Measurements from ENCODE around the gene LPAR6. TPM values are rescaled to one million over a fixed set of nuclear protein-coding genes. Genes with fewer than 3 reads are reported as not detected.

The LPAR6 gene
- total RNA-seq, 1 donor from 2014 or later: 11.5 TPM

GRCh38 chr13:48400090-48400694 lies 12.7 kb downstream of the LPAR6 start:
- H3K4me3 ChIP-seq: no peak overlapping the region
- peak overlapping the region; percentile 86 for H3K27ac ChIP-seq (replicated peaks)
- H3K4me1 ChIP-seq: peaks cover 65% of the 10 kb centered on the region
- DNase-seq: no peak
- H3K9me3 ChIP-seq (replicated peaks): peaks cover 9% of the 10 kb centered on the region
- H3K27me3 ChIP-seq (ENCODE audit: low read depth): no peaks in the 10 kb centered on the region
- TF ChIP-seq, protein P1, sequence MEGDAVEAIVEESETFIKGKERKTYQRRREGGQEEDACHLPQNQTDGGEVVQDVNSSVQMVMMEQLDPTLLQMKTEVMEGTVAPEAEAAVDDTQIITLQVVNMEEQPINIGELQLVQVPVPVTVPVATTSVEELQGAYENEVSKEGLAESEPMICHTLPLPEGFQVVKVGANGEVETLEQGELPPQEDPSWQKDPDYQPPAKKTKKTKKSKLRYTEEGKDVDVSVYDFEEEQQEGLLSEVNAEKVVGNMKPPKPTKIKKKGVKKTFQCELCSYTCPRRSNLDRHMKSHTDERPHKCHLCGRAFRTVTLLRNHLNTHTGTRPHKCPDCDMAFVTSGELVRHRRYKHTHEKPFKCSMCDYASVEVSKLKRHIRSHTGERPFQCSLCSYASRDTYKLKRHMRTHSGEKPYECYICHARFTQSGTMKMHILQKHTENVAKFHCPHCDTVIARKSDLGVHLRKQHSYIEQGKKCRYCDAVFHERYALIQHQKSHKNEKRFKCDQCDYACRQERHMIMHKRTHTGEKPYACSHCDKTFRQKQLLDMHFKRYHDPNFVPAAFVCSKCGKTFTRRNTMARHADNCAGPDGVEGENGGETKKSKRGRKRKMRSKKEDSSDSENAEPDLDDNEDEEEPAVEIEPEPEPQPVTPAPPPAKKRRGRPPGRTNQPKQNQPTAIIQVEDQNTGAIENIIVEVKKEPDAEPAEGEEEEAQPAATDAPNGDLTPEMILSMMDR (IDR thresholded peaks at IDR 0.05; ENCODE audit: borderline replicate concordance): no peak
- intact Hi-C loops (cut with micrococcal nuclease): loop anchor here (10.0 kb wide), 1 partner anchor 175 kb away; no protein-coding TSS in a partner anchor
- H3K36me3 ChIP-seq: peaks cover 8% of the 10 kb centered on the region

DNA sequence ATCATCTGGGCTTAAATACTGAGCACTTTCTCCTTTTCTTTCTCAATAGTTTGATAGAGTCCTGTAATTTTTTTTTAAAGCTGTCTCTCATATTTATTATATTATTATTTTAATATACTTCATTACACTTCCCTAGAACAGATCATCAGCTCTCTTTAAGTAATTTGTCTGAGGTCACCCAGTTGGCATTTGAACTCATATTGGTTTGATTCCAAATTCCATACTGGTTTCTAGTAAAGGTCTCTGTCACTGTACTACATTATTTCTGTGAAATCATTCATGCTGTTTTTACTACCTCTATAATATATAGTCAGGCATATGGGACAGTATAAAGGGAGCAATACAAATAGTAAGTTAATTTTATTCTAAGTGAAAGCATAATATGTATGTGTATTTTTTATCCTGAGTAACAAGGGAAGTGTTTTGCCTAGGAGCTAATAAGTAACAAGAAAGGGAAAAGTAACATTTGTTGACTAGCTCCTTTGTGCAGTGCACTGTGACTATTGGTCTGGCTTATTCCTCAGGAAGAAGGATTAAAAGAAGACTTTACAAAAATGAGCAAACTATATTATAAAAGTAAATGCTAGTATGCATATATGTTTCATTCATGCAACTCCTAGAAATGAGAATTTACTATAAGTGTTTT lies 14.3 kb downstream of the LPAR6 start:
- intact Hi-C loops (cut with micrococcal nuclease): no loop called here
- H3K27ac ChIP-seq (replicated peaks): peak overlapping the region; percentile 86
- H3K36me3 ChIP-seq: peaks cover 23% of the 10 kb centered on the region
- no peak overlapping the region for H3K4me3 ChIP-seq
- H3K9me3 ChIP-seq (replicated peaks): peaks cover 9% of the 10 kb centered on the region
- H3K4me1 ChIP-seq: peaks cover 55% of the 10 kb centered on the region
- no peak for DNase-seq
- no peaks in the 10 kb centered on the region for H3K27me3 ChIP-seq (ENCODE audit: low read depth)
- TF ChIP-seq, protein P1 (IDR thresholded peaks at IDR 0.05; ENCODE audit: borderline replicate concordance): no peak

- intact Hi-C loops (cut with micrococcal nuclease): no loop called here
- Histone ChIP-seq H3K27me3 (ENCODE audit: low read depth) (no peaks in the 10 kb centered on the region), H3K4me1 (peaks cover 55% of the 10 kb centered on the region), H3K4me3 (no peak overlapping the region), H3K36me3 (peaks cover 28% of the 10 kb centered on the region), H3K27ac (replicated peaks) (peak overlapping the region; percentile 86), H3K9me3 (replicated peaks) (peaks cover 9% of the 10 kb centered on the region)
- TF ChIP-seq, protein P1 (IDR thresholded peaks at IDR 0.05; ENCODE audit: borderline replicate concordance): no peak
- no peak for DNase-seq
These were observed 15.2 kb downstream of the LPAR6 start for GRCh38 chr13:48397744-48398143.

DNA sequence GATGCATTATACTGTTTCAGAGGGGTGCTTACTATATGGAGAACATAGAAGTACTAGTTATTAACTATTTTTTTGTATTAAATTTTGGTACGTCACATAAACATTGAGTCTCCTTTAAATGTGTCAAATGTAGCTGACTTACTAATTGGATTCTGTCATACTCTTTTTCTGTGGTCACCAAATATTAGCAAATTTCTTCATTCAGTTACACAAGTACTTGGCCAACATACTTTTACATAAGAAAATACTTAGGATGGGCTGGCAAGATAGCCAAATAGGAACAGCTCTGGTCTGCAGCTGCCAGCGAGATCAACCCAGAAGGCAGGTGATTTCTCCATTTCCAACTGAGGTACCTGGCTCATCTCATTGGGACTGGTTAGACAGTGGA lies 19.2 kb downstream of the LPAR6 start:
- H3K9me3 ChIP-seq (replicated peaks): peaks cover 27% of the 10 kb centered on the region
- TF ChIP-seq, protein P1 (IDR thresholded peaks at IDR 0.05; ENCODE audit: borderline replicate concordance): no peak
- H3K36me3 ChIP-seq: peaks cover 51% of the 10 kb centered on the region
- H3K27ac ChIP-seq (replicated peaks): no peak overlapping the region
- intact Hi-C loops (cut with micrococcal nuclease): no loop called here
- DNase-seq: no peak
- H3K4me1 ChIP-seq: peaks cover 16% of the 10 kb centered on the region
- H3K4me3 ChIP-seq: no peak overlapping the region
- no peaks in the 10 kb centered on the region for H3K27me3 ChIP-seq (ENCODE audit: low read depth)

DNA sequence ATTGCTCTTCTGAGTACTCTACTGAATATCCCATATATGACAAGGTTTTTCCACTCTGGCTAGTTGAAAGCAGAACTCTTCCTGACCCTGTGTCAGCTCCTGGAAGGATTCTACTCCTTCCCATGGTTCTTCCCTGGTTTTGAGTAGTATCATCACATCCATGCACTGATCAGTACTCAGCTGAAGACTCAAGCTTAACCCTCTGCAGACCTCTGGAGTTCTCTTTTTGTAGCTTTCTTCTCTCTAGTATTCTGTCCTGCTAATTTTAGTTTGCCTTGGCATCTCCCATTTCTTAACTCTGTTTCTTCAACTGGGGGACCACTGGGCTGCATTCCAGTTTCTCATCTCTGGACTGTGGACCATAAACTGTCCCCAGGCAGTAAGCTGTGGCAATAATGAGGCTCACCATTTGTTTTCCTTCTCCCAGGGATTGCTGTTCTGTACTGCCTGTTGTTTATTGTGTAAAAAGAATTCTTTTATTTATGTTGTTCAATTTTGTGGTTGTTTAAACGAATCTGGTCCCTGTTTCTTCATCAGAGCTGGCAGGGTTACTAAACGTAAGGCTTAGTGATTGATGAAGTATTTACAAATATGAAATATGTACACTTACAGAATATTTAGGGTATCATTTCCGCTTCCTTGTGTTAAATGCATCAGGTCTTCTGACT lies 19.7 kb downstream of the LPAR6 start:
- Histone ChIP-seq H3K36me3 (peaks cover 51% of the 10 kb centered on the region), H3K4me3 (no peak overlapping the region), H3K4me1 (peaks cover 10% of the 10 kb centered on the region), H3K27ac (replicated peaks) (no peak overlapping the region), H3K9me3 (replicated peaks) (peaks cover 27% of the 10 kb centered on the region), H3K27me3 (ENCODE audit: low read depth) (no peaks in the 10 kb centered on the region)
- DNase-seq: no peak
- intact Hi-C loops (cut with micrococcal nuclease): no loop called here
- TF ChIP-seq, protein P1 (IDR thresholded peaks at IDR 0.05; ENCODE audit: borderline replicate concordance): no peak

All from left ventricle myocardium inferior (tissue), 1 donor.